Keratinocyte (primary cell): Measurements from ENCODE around the gene RYR1. TPM values are rescaled to one million over a fixed set of nuclear protein-coding genes. Genes with fewer than 3 reads are reported as not detected.
"Not testable (repeated sequence)": the region's sequence is repeated elsewhere in the genome, so short reads cannot be mapped to it uniquely, and the experiment has no call there.

ENCODE experiments used
- DNase-seq: peaks from one replicate; pipeline ENCODE4 v3.0.0-alpha.2; 2011; ENCODE audit warnings: low read depth, missing footprints, low spot score
- FAIRE-seq: peaks from 2 replicates; lab custom pipeline; 2011; peaks lifted over from hg19 to GRCh38; lab: Jason Lieb, UNC
- H2AFZ ChIP-seq: 2 replicates; pipeline ENCODE4 v1.6.0; 2012; ENCODE audit warnings: low read length, control low read depth, inconsistent platforms; ENCODE audit not compliant: control insufficient read depth
- H3K27ac ChIP-seq: 2 replicates; pipeline ENCODE4 v1.5.1; 2011; ENCODE audit warnings: low read length; ENCODE audit not compliant: control insufficient read depth, insufficient read depth
- H3K27me3 ChIP-seq: 3 replicates; pipeline ENCODE4 v1.6.0; 2011; ENCODE audit warnings: low read length; ENCODE audit not compliant: control insufficient read depth, insufficient read depth; ENCODE audit errors: extremely low read depth
- H3K36me3 ChIP-seq, 2 experiments: 2 replicates in 1 of 2; 3 replicates in 1 of 2; pipeline ENCODE4 v1.5.1; 2011; ENCODE audit warnings: low read length in 2 of 2, mild to moderate bottlenecking in 1 of 2; ENCODE audit not compliant: control insufficient read depth in 2 of 2, insufficient read depth in 2 of 2; ENCODE audit errors: extremely low read depth in 1 of 2
- H3K4me1 ChIP-seq: 3 replicates; pipeline ENCODE4 v1.5.1; 2011; ENCODE audit warnings: low read length; ENCODE audit not compliant: control insufficient read depth, insufficient read depth; ENCODE audit errors: extremely low read depth
- H3K4me2 ChIP-seq: 3 replicates; pipeline ENCODE4 v1.6.0; 2011; ENCODE audit warnings: low read depth, low read length; ENCODE audit not compliant: control insufficient read depth, insufficient read depth; ENCODE audit errors: extremely low read depth
- H3K4me3 ChIP-seq, 3 experiments: fragments of 200-600 bp in 1 of 3; sonication (generic) in 1 of 3; 2 replicates in 2 of 3; 3 replicates in 1 of 3; pipeline ENCODE4 v1.5.1; 2011 to 2016; ENCODE audit warnings: low read length in 3 of 3, mild to moderate bottlenecking in 3 of 3, control low read depth in 2 of 3, inconsistent platforms in 1 of 3, low read depth in 1 of 3, mixed read lengths in 1 of 3, mixed run types in 1 of 3, moderate library complexity in 1 of 3; ENCODE audit not compliant: control insufficient read depth in 2 of 3, insufficient read depth in 2 of 3; ENCODE audit errors: extremely low read depth in 1 of 3
- H3K79me2 ChIP-seq: 2 replicates; pipeline ENCODE4 v1.6.0; 2012; ENCODE audit warnings: low read length; ENCODE audit not compliant: control insufficient read depth, insufficient read depth
- H3K9ac ChIP-seq: 3 replicates; pipeline ENCODE4 v1.6.0; 2011; ENCODE audit warnings: low read length; ENCODE audit not compliant: control insufficient read depth, insufficient read depth; ENCODE audit errors: extremely low read depth
- H3K9me1 ChIP-seq: 3 replicates; pipeline ENCODE4 v1.6.0; 2011; ENCODE audit warnings: low read length; ENCODE audit not compliant: control insufficient read depth, insufficient read depth; ENCODE audit errors: extremely low read depth
- H3K9me3 ChIP-seq: 2 replicates; pipeline ENCODE4 v1.5.1; 2012; ENCODE audit warnings: low read depth, low read length; ENCODE audit not compliant: control insufficient read depth
- H4K20me1 ChIP-seq: 3 replicates; pipeline ENCODE4 v1.6.0; 2011; ENCODE audit warnings: low read length; ENCODE audit not compliant: control insufficient read depth, insufficient read depth; ENCODE audit errors: extremely low read depth
- EZH2 ChIP-seq: IDR thresholded peaks from one replicate; pipeline ENCODE4 v1.6.1; 2012; ENCODE audit warnings: inconsistent platforms, mild to moderate bottlenecking, low read length, moderate library complexity
- dilution Hi-C: fragments of 300-500 bp; cut with MboI; formaldehyde crosslinking; loops from one replicate; pipeline ENCODE4 v1.7.0; 2020; ENCODE audit warnings: low sequenced_read_pairs; ENCODE audit not compliant: extremely low pct_ligation_motif_present
- polyA plus RNA-seq, 5 experiments: library from polyadenylated mRNA; depleted of rRNA in 3 of 5; stranded (reverse) in 3 of 5; stranded (forward) in 1 of 5; unstranded in 1 of 5; fragments of >200 nt; gene quantifications; 1 replicate in 1 of 5; 2 replicates in 3 of 5; 3 replicates in 1 of 5; pipeline versions ENCODE4 v1.2.1 to v1.2.3, GENCODE V29; 2011 to 2012; ENCODE audit warnings: missing spikeins in 2 of 5, low read depth in 1 of 5, low replicate concordance in 1 of 5
- TF ChIP-seq, protein P1 (sequence below), 3 experiments: IDR thresholded peaks in 1 of 3; conservative IDR thresholded peaks in 1 of 3; optimal IDR thresholded peaks in 1 of 3; 2 replicates in 2 of 3; 3 replicates in 1 of 3; pipeline versions ENCODE3 to v1.5.1; 2011; ENCODE audit warnings: low read length in 3 of 3, mild to moderate bottlenecking in 3 of 3, moderate library complexity in 2 of 3, control low read depth in 1 of 3, inconsistent platforms in 1 of 3; ENCODE audit not compliant: insufficient read depth in 2 of 3; ENCODE audit errors: extremely low read depth in 1 of 3

Gene RYR1
- polyA plus RNA-seq, 1 donor (not counting 4 experiments of a cell fraction or from before 2014, with no cell fraction given): 0.41 TPM

DNA sequence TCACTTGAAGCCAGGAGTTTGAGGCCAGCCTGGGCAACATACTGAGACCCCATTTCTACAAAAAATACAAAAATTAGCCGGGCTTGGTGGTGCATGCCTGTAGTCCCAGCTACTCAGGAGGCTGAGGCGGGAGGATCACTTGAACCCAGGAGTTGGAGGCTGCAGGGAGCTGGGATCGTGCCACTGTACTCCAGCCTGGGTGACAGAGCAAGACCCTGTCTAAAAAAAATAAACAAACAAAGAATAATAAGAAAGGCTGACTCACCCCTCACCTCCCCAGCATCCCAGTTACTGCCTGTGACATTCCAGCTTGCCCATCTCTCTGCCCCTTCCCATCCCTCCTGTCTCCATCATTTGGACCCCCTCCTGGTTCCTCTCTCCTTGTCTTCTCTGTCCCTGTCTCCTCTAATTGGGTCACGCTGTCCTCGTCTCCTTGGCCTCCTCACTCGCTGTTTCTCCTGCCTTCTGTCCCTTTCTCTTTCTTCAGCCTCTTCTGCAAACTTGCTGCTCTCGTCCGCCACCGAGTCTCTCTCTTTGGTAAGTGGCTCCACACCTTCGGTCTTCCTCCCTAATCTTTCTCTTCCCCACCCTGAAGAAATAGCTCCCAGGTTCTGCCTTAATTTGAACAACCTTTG lies 77.7 kb downstream of the RYR1 start:
- no peaks in the 10 kb centered on the region for H3K79me2 ChIP-seq
- H3K4me1 ChIP-seq: no peaks in the 10 kb centered on the region
- H3K9me1 ChIP-seq: no peaks in the 10 kb centered on the region
- no peak overlapping the region for H2AFZ ChIP-seq
- no peaks in the 10 kb centered on the region for H3K27me3 ChIP-seq
- H3K9me3 ChIP-seq: no peaks in the 10 kb centered on the region
- FAIRE-seq (no peak), DNase-seq (no peak)
- H3K36me3 ChIP-seq: no peaks in the 10 kb centered on the region
- no peak overlapping the region for H3K27ac ChIP-seq
- TF ChIP-seq, protein P1, sequence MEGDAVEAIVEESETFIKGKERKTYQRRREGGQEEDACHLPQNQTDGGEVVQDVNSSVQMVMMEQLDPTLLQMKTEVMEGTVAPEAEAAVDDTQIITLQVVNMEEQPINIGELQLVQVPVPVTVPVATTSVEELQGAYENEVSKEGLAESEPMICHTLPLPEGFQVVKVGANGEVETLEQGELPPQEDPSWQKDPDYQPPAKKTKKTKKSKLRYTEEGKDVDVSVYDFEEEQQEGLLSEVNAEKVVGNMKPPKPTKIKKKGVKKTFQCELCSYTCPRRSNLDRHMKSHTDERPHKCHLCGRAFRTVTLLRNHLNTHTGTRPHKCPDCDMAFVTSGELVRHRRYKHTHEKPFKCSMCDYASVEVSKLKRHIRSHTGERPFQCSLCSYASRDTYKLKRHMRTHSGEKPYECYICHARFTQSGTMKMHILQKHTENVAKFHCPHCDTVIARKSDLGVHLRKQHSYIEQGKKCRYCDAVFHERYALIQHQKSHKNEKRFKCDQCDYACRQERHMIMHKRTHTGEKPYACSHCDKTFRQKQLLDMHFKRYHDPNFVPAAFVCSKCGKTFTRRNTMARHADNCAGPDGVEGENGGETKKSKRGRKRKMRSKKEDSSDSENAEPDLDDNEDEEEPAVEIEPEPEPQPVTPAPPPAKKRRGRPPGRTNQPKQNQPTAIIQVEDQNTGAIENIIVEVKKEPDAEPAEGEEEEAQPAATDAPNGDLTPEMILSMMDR (optimal IDR thresholded peaks at IDR 0.05 in 1 of 3, IDR thresholded peaks at IDR 0.05 in 1 of 3, conservative IDR thresholded peaks at IDR 0.05 in 1 of 3; ENCODE audit: extremely low read depth in 1 of 3, insufficient read depth in 2 of 3, low read length in 3 of 3): no peak
- TF ChIP-seq EZH2: no peak
- H4K20me1 ChIP-seq: no peaks in the 10 kb centered on the region
- no peak overlapping the region for H3K4me3 ChIP-seq
- H3K4me2 ChIP-seq: no peak overlapping the region
- no peak overlapping the region for H3K9ac ChIP-seq
- dilution Hi-C loops: no loop called here

DNA sequence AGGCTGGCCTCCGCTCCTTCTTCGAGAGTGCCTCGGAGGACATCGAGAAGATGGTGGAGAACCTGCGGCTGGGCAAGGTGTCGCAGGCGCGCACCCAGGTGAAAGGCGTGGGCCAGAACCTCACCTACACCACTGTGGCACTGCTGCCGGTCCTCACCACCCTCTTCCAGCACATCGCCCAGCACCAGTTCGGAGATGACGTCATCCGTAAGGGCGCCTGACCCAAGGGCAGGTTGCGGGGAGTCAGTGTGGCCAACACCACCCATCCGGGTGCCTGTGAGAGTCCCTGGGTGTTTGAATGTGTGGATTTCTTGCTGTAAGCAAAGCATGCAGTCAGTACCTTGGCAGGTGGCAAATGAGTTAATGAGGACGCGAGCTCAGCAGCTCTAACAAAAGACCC lies 78.8 kb downstream of the RYR1 start:
- Histone ChIP-seq H4K20me1 (no peaks in the 10 kb centered on the region), H3K9me1 (no peaks in the 10 kb centered on the region), H3K79me2 (no peaks in the 10 kb centered on the region), H3K4me2 (no peak overlapping the region), H3K36me3 (no peaks in the 10 kb centered on the region), H3K27ac (no peak overlapping the region), H2AFZ (no peak overlapping the region), H3K9ac (no peak overlapping the region), H3K4me1 (no peaks in the 10 kb centered on the region), H3K4me3 (no peak overlapping the region), H3K27me3 (no peaks in the 10 kb centered on the region), H3K9me3 (no peaks in the 10 kb centered on the region)
- no peak for DNase-seq
- dilution Hi-C loops: no loop called here
- TF ChIP-seq EZH2: no peak
- TF ChIP-seq, protein P1 (optimal IDR thresholded peaks at IDR 0.05 in 1 of 3, IDR thresholded peaks at IDR 0.05 in 1 of 3, conservative IDR thresholded peaks at IDR 0.05 in 1 of 3; ENCODE audit: extremely low read depth in 1 of 3, insufficient read depth in 2 of 3, low read length in 3 of 3): no peak
- no peak for FAIRE-seq

DNA sequence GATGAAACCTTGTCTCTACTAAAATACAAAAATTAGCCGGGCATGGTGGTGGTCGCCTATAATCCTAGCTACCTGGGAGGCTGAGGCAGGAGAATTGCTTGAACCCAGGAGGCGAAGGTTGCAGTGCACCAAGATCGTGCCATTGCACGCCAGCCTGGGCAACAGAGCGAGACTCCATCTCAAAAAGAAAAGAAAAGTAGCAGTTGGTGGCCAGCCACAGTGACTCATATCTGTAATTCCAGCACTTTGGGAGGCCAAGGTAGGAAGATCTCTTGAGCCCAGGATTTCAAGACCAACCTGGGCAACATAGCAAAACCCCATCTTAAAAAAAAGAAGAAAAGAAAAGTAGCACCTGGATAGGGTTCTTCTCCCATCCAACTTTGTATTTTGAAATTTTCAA lies 79.7 kb downstream of the RYR1 start:
- FAIRE-seq, H3K9ac ChIP-seq, H3K9me3 ChIP-seq, H3K36me3 ChIP-seq, H4K20me1 ChIP-seq, H3K4me2 ChIP-seq, H3K4me3 ChIP-seq, H3K79me2 ChIP-seq, H3K9me1 ChIP-seq, DNase-seq, H2AFZ ChIP-seq, H3K27ac ChIP-seq, H3K27me3 ChIP-seq, H3K4me1 ChIP-seq, dilution Hi-C loops: not testable (repeated sequence)
